PC-3 (cell line): Measurements from ENCODE around the gene LGALS7B.

Experiments
- EZH2 ChIP-seq: fragments of 300-600 bp; sonication (generic); IDR thresholded peaks from one replicate; pipeline ENCODE4 v1.6.1; 2017; ENCODE audit warnings: antibody characterized with exemption, mild to moderate bottlenecking, low read length; ENCODE audit not compliant: unreplicated experiment
- TF ChIP-seq, protein P1 (sequence below): fragments of 300-600 bp; sonication (generic); conservative IDR thresholded peaks from 2 replicates; pipeline ENCODE4 v1.5.1; 2017; ENCODE audit warnings: antibody characterized with exemption, low read depth, mild to moderate bottlenecking, low read length

DNA sequence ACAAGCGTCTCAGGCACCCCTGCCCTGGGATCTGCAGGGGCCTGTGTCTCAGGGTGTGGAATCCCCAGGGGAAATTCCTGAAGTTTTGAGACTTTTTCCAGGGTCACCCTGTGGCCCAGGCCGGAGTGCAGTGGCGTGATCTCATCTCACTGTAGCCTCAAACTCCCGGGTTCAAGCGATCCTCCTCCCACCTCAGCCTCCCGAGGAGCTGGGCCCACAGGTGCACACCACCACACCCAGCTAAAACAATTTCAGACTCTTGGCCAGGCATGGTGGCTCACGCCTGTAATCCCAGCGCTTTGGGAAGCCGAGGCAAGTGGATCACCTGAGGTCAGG, 48.8 kb upstream of the LGALS7B start:
- TF ChIP-seq, protein P1, sequence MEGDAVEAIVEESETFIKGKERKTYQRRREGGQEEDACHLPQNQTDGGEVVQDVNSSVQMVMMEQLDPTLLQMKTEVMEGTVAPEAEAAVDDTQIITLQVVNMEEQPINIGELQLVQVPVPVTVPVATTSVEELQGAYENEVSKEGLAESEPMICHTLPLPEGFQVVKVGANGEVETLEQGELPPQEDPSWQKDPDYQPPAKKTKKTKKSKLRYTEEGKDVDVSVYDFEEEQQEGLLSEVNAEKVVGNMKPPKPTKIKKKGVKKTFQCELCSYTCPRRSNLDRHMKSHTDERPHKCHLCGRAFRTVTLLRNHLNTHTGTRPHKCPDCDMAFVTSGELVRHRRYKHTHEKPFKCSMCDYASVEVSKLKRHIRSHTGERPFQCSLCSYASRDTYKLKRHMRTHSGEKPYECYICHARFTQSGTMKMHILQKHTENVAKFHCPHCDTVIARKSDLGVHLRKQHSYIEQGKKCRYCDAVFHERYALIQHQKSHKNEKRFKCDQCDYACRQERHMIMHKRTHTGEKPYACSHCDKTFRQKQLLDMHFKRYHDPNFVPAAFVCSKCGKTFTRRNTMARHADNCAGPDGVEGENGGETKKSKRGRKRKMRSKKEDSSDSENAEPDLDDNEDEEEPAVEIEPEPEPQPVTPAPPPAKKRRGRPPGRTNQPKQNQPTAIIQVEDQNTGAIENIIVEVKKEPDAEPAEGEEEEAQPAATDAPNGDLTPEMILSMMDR: no peak
- no peak for TF ChIP-seq EZH2
